HEK293 (cell line): ENCODE data around the gene PRDX2.

Experiments
- BCL11B ChIP-seq: fragments of 450-650 bp; formaldehyde crosslinking; IDR thresholded peaks from 2 replicates; pipeline ENCODE4 v1.5.1; 2016; ENCODE audit warnings: low read depth, missing biosample characterization, missing genetic modification characterization
- GLIS1 ChIP-seq: fragments of 450-650 bp; formaldehyde crosslinking; IDR thresholded peaks from 2 replicates; pipeline ENCODE4 v1.5.1; 2016; ENCODE audit warnings: missing biosample characterization, missing genetic modification characterization
- KLF16 ChIP-seq: fragments of 450-650 bp; formaldehyde crosslinking; IDR thresholded peaks from 2 replicates; pipeline ENCODE4 v1.5.1; 2017; ENCODE audit warnings: missing biosample characterization, missing genetic modification characterization
- MEIS1 ChIP-seq: sonication (generic); formaldehyde crosslinking; IDR thresholded peaks from 2 replicates; pipeline ENCODE4 v1.8.1; 2022; ENCODE audit warnings: missing genetic modification reagents, mild to moderate bottlenecking, borderline replicate concordance
- PRDM6 ChIP-seq: fragments of 450-650 bp; formaldehyde crosslinking; IDR thresholded peaks from 2 replicates; pipeline ENCODE4 v1.5.1; 2017; ENCODE audit warnings: missing biosample characterization, missing genetic modification characterization
- REPIN1 ChIP-seq: fragments of 450-650 bp; formaldehyde crosslinking; IDR thresholded peaks from 2 replicates; pipeline ENCODE4 v1.5.1; 2017; ENCODE audit warnings: missing biosample characterization, missing genetic modification characterization, low read depth
- SP2 ChIP-seq: fragments of 450-650 bp; formaldehyde crosslinking; IDR thresholded peaks from 2 replicates; pipeline ENCODE4 v1.5.1; 2016; ENCODE audit warnings: missing biosample characterization, missing genetic modification characterization
- SP3 ChIP-seq: fragments of 450-650 bp; formaldehyde crosslinking; IDR thresholded peaks from 2 replicates; pipeline ENCODE4 v1.5.1; 2016; ENCODE audit warnings: missing biosample characterization, missing genetic modification characterization
- YY2 ChIP-seq: fragments of 450-650 bp; formaldehyde crosslinking; IDR thresholded peaks from 2 replicates; pipeline ENCODE4 v1.5.1; 2016; ENCODE audit warnings: missing biosample characterization, missing genetic modification characterization
- ZBTB1 ChIP-seq: fragments of 450-650 bp; formaldehyde crosslinking; IDR thresholded peaks from 2 replicates; pipeline ENCODE4 v1.5.1; 2016; ENCODE audit warnings: missing biosample characterization, missing genetic modification characterization
- ZBTB44 ChIP-seq: fragments of 450-650 bp; IDR thresholded peaks from 2 replicates; pipeline ENCODE4 v1.5.1; 2018; ENCODE audit warnings: missing biosample characterization, mild to moderate bottlenecking, missing genetic modification characterization
- ZFP41 ChIP-seq: fragments of 450-650 bp; formaldehyde crosslinking; IDR thresholded peaks from 2 replicates; pipeline ENCODE4 v1.5.1; 2016; ENCODE audit warnings: missing biosample characterization, missing genetic modification characterization, borderline replicate concordance
- ZIC2 ChIP-seq: fragments of 450-650 bp; formaldehyde crosslinking; IDR thresholded peaks from 2 replicates; pipeline ENCODE4 v1.5.1; 2016; ENCODE audit warnings: missing biosample characterization, missing genetic modification characterization
- ZNF214 ChIP-seq: fragments of 450-650 bp; formaldehyde crosslinking; IDR thresholded peaks from 2 replicates; pipeline ENCODE4 v1.5.1; 2017; ENCODE audit warnings: missing biosample characterization, mild to moderate bottlenecking, missing genetic modification characterization, borderline replicate concordance
- ZNF23 ChIP-seq: fragments of 450-650 bp; formaldehyde crosslinking; IDR thresholded peaks from 2 replicates; pipeline ENCODE4 v1.5.1; 2016; ENCODE audit warnings: missing biosample characterization, missing genetic modification characterization, borderline replicate concordance
- ZNF26 ChIP-seq: fragments of 450-650 bp; formaldehyde crosslinking; IDR thresholded peaks from 2 replicates; pipeline ENCODE4 v1.5.1; 2016; ENCODE audit warnings: missing biosample characterization, missing genetic modification characterization
- ZNF341 ChIP-seq: fragments of 450-650 bp; formaldehyde crosslinking; IDR thresholded peaks from 2 replicates; pipeline ENCODE4; 2016; ENCODE audit warnings: low read depth, missing biosample characterization, missing genetic modification characterization
- ZNF398 ChIP-seq: fragments of 450-650 bp; formaldehyde crosslinking; IDR thresholded peaks from 2 replicates; pipeline ENCODE4 v1.5.1; 2017; ENCODE audit warnings: missing biosample characterization, missing genetic modification characterization
- ZNF426 ChIP-seq: fragments of 450-650 bp; formaldehyde crosslinking; IDR thresholded peaks from 2 replicates; pipeline ENCODE4 v1.5.1; 2017; ENCODE audit warnings: missing biosample characterization, missing genetic modification characterization, mild to moderate bottlenecking, inconsistent platforms, moderate library complexity
- ZNF548 ChIP-seq: fragments of 450-650 bp; formaldehyde crosslinking; IDR thresholded peaks from 2 replicates; pipeline ENCODE4 v1.5.1; 2016; ENCODE audit warnings: missing biosample characterization, missing genetic modification characterization
- ZNF571 ChIP-seq: fragments of 450-650 bp; formaldehyde crosslinking; IDR thresholded peaks from 2 replicates; pipeline ENCODE4 v1.5.0; 2017; ENCODE audit warnings: missing biosample characterization, missing genetic modification characterization
- ZNF580 ChIP-seq: fragments of 450-650 bp; formaldehyde crosslinking; IDR thresholded peaks from 2 replicates; pipeline ENCODE4 v1.5.1; 2016; ENCODE audit warnings: missing biosample characterization, missing genetic modification characterization
- ZNF645 ChIP-seq: fragments of 450-650 bp; formaldehyde crosslinking; IDR thresholded peaks from 2 replicates; pipeline ENCODE4; 2016; ENCODE audit warnings: missing biosample characterization, missing genetic modification characterization
- ZNF664 ChIP-seq: fragments of 450-650 bp; formaldehyde crosslinking; IDR thresholded peaks from 2 replicates; pipeline ENCODE4 v1.5.1; 2016; ENCODE audit warnings: missing biosample characterization, missing genetic modification characterization
- ZNF670 ChIP-seq: fragments of 450-650 bp; formaldehyde crosslinking; IDR thresholded peaks from 2 replicates; pipeline ENCODE4 v1.5.1; 2016; ENCODE audit warnings: missing biosample characterization, missing genetic modification characterization, low read depth
- ZNF791 ChIP-seq: fragments of 450-650 bp; formaldehyde crosslinking; IDR thresholded peaks from 2 replicates; pipeline ENCODE4 v1.5.1; 2016; ENCODE audit warnings: missing biosample characterization, missing genetic modification characterization
- ZNF843 ChIP-seq: fragments of 450-650 bp; formaldehyde crosslinking; IDR thresholded peaks from 2 replicates; pipeline ENCODE4 v1.5.1; 2016; ENCODE audit warnings: missing biosample characterization, missing genetic modification characterization
- ZSCAN16 ChIP-seq: fragments of 450-650 bp; formaldehyde crosslinking; IDR thresholded peaks from 2 replicates; pipeline ENCODE4 v1.5.1; 2016; ENCODE audit warnings: missing biosample characterization, missing genetic modification characterization
- ZSCAN30 ChIP-seq: fragments of 450-650 bp; IDR thresholded peaks from 2 replicates; pipeline ENCODE4 v1.5.1; 2018; ENCODE audit warnings: missing biosample characterization, mild to moderate bottlenecking, missing genetic modification characterization, moderate library complexity
- ZXDB ChIP-seq: fragments of 450-650 bp; formaldehyde crosslinking; IDR thresholded peaks from 2 replicates; pipeline ENCODE4 v1.5.1; 2016; ENCODE audit warnings: missing biosample characterization, missing genetic modification characterization

PRDX2 gene

GRCh38 chr19:12782424-12783290, 18.9 kb downstream of the PRDX2 start (continued):
- TF ChIP-seq ZBTB44 (tag by site-specific recombination) (peak; percentile 58; the same call in 1 of the 2 replicates), ZNF664 (tag by site-specific recombination) (no peak), ZSCAN16 (tag by site-specific recombination) (no peak), ZSCAN30 (tag by site-specific recombination) (peak; percentile 89), ZNF548 (no peak), ZNF214 (no peak), SP3 (tag by site-specific recombination) (peak; percentile 65), BCL11B (tag by site-specific recombination) (0 out of 2 replicates have a peak, but pooled peaks have one; percentile 69), ZNF580 (no peak), YY2 (no peak), SP2 (peak; percentile 65), ZBTB1 (tag by site-specific recombination) (peak; percentile 74; the same call in 1 of the 2 replicates), ZFP41 (no peak), ZNF843 (tag by site-specific recombination) (peak; percentile 11), ZNF571 (tag by site-specific recombination) (no peak), ZNF645 (tag by site-specific recombination) (0 out of 2 replicates have a peak, but pooled peaks have one; percentile 15), ZNF791 (tag by site-specific recombination) (no peak), ZNF26 (no peak), KLF16 (tag by site-specific recombination) (peak; percentile 66), ZNF426 (tag by site-specific recombination) (no peak), MEIS1 (CRISPR knock-in tag) (no peak), REPIN1 (tag by site-specific recombination) (no peak), GLIS1 (peak; percentile 96), ZNF341 (tag by site-specific recombination) (peak; percentile 97), ZNF398 (peak; percentile 82), ZIC2 (tag by site-specific recombination) (peak; percentile 90), ZNF23 (no peak), ZXDB (tag by site-specific recombination) (peak; percentile 57; the same call in 1 of the 2 replicates), PRDM6 (tag by site-specific recombination) (0 out of 2 replicates have a peak, but pooled peaks have one; percentile 24), ZNF670 (tag by site-specific recombination) (no peak)
